Activated naive CD4-positive, alpha-beta T cell treated with anti-CD3 and anti-CD28 coated beads for 36 hours (primary cell): Measurements from ENCODE around the gene ZNF528. TPM values are rescaled to one million over a fixed set of nuclear protein-coding genes. Genes with fewer than 3 reads are reported as not detected.

Experiments used
- CTCF ChIA-PET: fragments of 350-600 bp; sonication (Branson Sonifier 250); formaldehyde crosslinking; loops from one replicate; lab custom pipeline; 2021; ENCODE audit warnings: antibody characterized with exemption; lab: Charles Lee
- DNase-seq: peaks from one replicate; pipeline ENCODE4 v3.0.0-alpha.2; 2020
- H3K27ac Mint-ChIP-seq: one replicate; pipeline ENCODE4 v1.8.0; 2021; ENCODE audit warnings: mild to moderate bottlenecking, mixed read lengths
- H3K27me3 Mint-ChIP-seq: one replicate; pipeline ENCODE4 v1.8.0; 2021; ENCODE audit warnings: low read depth, mixed read lengths
- H3K36me3 Mint-ChIP-seq: one replicate; pipeline ENCODE4 v1.8.0; 2021; ENCODE audit warnings: low read depth, mixed read lengths
- H3K4me1 Mint-ChIP-seq: one replicate; pipeline ENCODE4 v1.8.0; 2021; ENCODE audit warnings: low read depth, mixed read lengths
- H3K4me3 Mint-ChIP-seq: one replicate; pipeline ENCODE4 v1.8.0; 2021; ENCODE audit warnings: mild to moderate bottlenecking, moderate library complexity, mixed read lengths
- H3K9me3 Mint-ChIP-seq: one replicate; pipeline ENCODE4 v1.8.0; 2021; ENCODE audit warnings: mixed read lengths
- intact Hi-C: fragments of 100-400 bp; cut with micrococcal nuclease; formaldehyde crosslinking; loops from one replicate; pipeline ENCODE4 v1.15.1; 2023
- total RNA-seq, 2 experiments: library from RNA; stranded (reverse); gene quantifications; one replicate each; pipeline ENCODE4 v1.2.3, GENCODE V29; 2021

The ZNF528 gene
- total RNA-seq, 2 experiments from 2014 or later = 2.9 to 3.7 TPM

- H3K4me1 Mint-ChIP-seq = peaks cover 15% of the 10 kb centered on the region
- CTCF ChIA-PET = no interaction called here
- H3K36me3 Mint-ChIP-seq = peaks cover 47% of the 10 kb centered on the region
- no peak for DNase-seq
- H3K4me3 Mint-ChIP-seq = no peak overlapping the region
- H3K27ac Mint-ChIP-seq = no peak overlapping the region
- H3K27me3 Mint-ChIP-seq = peaks cover 2% of the 10 kb centered on the region
- H3K9me3 Mint-ChIP-seq = peaks cover 54% of the 10 kb centered on the region
- intact Hi-C loops = no loop called here
These were observed 53.6 kb downstream of the ZNF528 start for GRCh38 chr19:52451241-52451640.

GRCh38 chr19:52453324-52454094 is 55.9 kb downstream of the ZNF528 start, which contains the start of gene ZNF578:
Gene ZNF578, plus strand, starts transcription at chr19:52453553. Its CDS starts 48,293 bp downstream, at chr19:52501846.
- H3K4me1 Mint-ChIP-seq = peaks cover 15% of the 10 kb centered on the region
- H3K36me3 Mint-ChIP-seq = peaks cover 65% of the 10 kb centered on the region
- H3K4me3 Mint-ChIP-seq = peak within 1 kb of the TSS; percentile 74
- peak; percentile 87 for DNase-seq
- no peak within 1 kb of the TSS for H3K27ac Mint-ChIP-seq
- H3K9me3 Mint-ChIP-seq = peaks cover 62% of the 10 kb centered on the region
- CTCF ChIA-PET = no interaction called here
- intact Hi-C loops = no loop called here
- peaks cover 2% of the 10 kb centered on the region for H3K27me3 Mint-ChIP-seq

GRCh38 chr19:52464798-52465470 is 67.3 kb downstream of the ZNF528 start:
- no peak for DNase-seq
- Mint-ChIP-seq H3K27ac (no peak overlapping the region), H3K4me1 (no peaks in the 10 kb centered on the region), H3K4me3 (no peak overlapping the region), H3K27me3 (no peaks in the 10 kb centered on the region), H3K36me3 (peaks cover 63% of the 10 kb centered on the region), H3K9me3 (peaks cover 61% of the 10 kb centered on the region)
- CTCF ChIA-PET = no interaction called here
- intact Hi-C loops = no loop called here

Other genes starting within 250 kb of the ZNF528 start
- 10 to 100 TPM; 10.7 to 11.1 TPM for gene ZNF836, start 226.2 kb upstream of the ZNF528 start, total RNA-seq
- 100 to 1,000 TPM; 228 to 232 TPM for gene PPP2R1A, start 207.8 kb upstream of the ZNF528 start, total RNA-seq
- gene ZNF766, start 128.3 kb upstream of the ZNF528 start, total RNA-seq = 10 to 100 TPM; 22.3 to 23.6 TPM
- 1 to 10 TPM; 3.7 to 4.2 TPM for gene ZNF480, start 100.7 kb upstream of the ZNF528 start, total RNA-seq
- under 1 TPM; 0.64 TPM for gene ZNF610, start 61.6 kb upstream of the ZNF528 start, total RNA-seq
- 1 to 10 TPM; 8.3 to 8.4 TPM for gene ZNF880, start 27.9 kb upstream of the ZNF528 start, total RNA-seq
- not detected for gene ZNF534, start 31.3 kb downstream of the ZNF528 start, total RNA-seq
- under 1 TPM; 0.32 to 0.36 TPM for gene ZNF578, start 55.7 kb downstream of the ZNF528 start, total RNA-seq
- gene ZNF808, start 129.8 kb downstream of the ZNF528 start, total RNA-seq = 10 to 100 TPM; 19.1 to 20.1 TPM
- 10 to 100 TPM; 13.8 to 15.0 TPM for gene ZNF701, start 172.4 kb downstream of the ZNF528 start, total RNA-seq
- 10 to 100 TPM; 23.3 to 23.9 TPM for gene ZNF83, start 240.5 kb downstream of the ZNF528 start, total RNA-seq